ENCODE measurements around the gene TGM5.
"Not testable (repeated sequence)": the region's sequence is repeated elsewhere in the genome, so short reads cannot be mapped to it uniquely, and the experiment has no call there.

The TGM5 gene

GRCh38 chr15:43214592-43215295, 52.0 kb downstream of the TGM5 start:
- no peak for DNase-seq (ENCODE audit: low read depth)

GRCh38 chr15:43214169-43214568, 52.6 kb downstream of the TGM5 start:
- DNase-seq (ENCODE audit: low read depth) = no peak

- DNase-seq (ENCODE audit: low read depth) = no peak
These were observed 53.3 kb downstream of the TGM5 start for GRCh38 chr15:43213466-43213865.

GRCh38 chr15:43212951-43213350, 53.8 kb downstream of the TGM5 start:
- DNase-seq (ENCODE audit: low read depth) = no peak

- no peak for DNase-seq (ENCODE audit: low read depth)
These were observed 54.4 kb downstream of the TGM5 start for GRCh38 chr15:43212299-43212698.

- DNase-seq (ENCODE audit: low read depth) = no peak
These were observed 55.4 kb downstream of the TGM5 start for GRCh38 chr15:43211224-43211735.

GRCh38 chr15:43210807-43211206, 55.9 kb downstream of the TGM5 start:
- no peak for DNase-seq (ENCODE audit: low read depth)

- DNase-seq (ENCODE audit: low read depth) = no peak
These were observed 56.5 kb downstream of the TGM5 start for GRCh38 chr15:43210172-43210745.

GRCh38 chr15:43209059-43209824, 57.5 kb downstream of the TGM5 start:
- no peak for DNase-seq (ENCODE audit: low read depth)

- DNase-seq (ENCODE audit: low read depth) = no peak
These were observed 58.4 kb downstream of the TGM5 start for GRCh38 chr15:43208052-43209002.

- no peak for DNase-seq (ENCODE audit: low read depth)
These were observed 59.7 kb downstream of the TGM5 start for GRCh38 chr15:43207024-43207423.

- DNase-seq (ENCODE audit: low read depth) = no peak
These were observed 60.7 kb downstream of the TGM5 start for GRCh38 chr15:43206054-43206453.

GRCh38 chr15:43204016-43204901, 62.5 kb downstream of the TGM5 start:
- DNase-seq (ENCODE audit: low read depth) = no peak

GRCh38 chr15:43199945-43200488, 66.7 kb downstream of the TGM5 start:
- no peak for DNase-seq (ENCODE audit: low read depth)

GRCh38 chr15:43198992-43199391, 67.7 kb downstream of the TGM5 start:
- no peak for DNase-seq (ENCODE audit: low read depth)

- DNase-seq (ENCODE audit: low read depth) = not testable (repeated sequence)
These were observed 68.2 kb downstream of the TGM5 start for GRCh38 chr15:43198556-43198955.

GRCh38 chr15:43197773-43198172, 69.0 kb downstream of the TGM5 start:
- DNase-seq (ENCODE audit: low read depth) = not testable (repeated sequence)

- DNase-seq (ENCODE audit: low read depth) = no peak
These were observed 69.8 kb downstream of the TGM5 start for GRCh38 chr15:43196760-43197548.

- DNase-seq (ENCODE audit: low read depth) = no peak
These were observed 71.9 kb downstream of the TGM5 start for GRCh38 chr15:43194795-43195194.

GRCh38 chr15:43193710-43194109, 73.0 kb downstream of the TGM5 start:
- no peak for DNase-seq (ENCODE audit: low read depth)

All from GM04503 (cell line).